Body of pancreas (tissue), 4 donors: Measurements from ENCODE around the gene SEMA4D.

ENCODE experiments used
- CTCF ChIP-seq, 7 experiments: fragments of 450-650 bp in 4 of 7; fragments of 200-600 bp in 3 of 7; sonication (generic) in 3 of 7; IDR thresholded peaks; one replicate each; pipeline ENCODE4 v1.5.1; 2016 to 2019; ENCODE audit warnings: antibody characterized with exemption in 7 of 7
- POLR2A ChIP-seq, 3 donors: fragments of 450-650 bp; IDR thresholded peaks; one replicate each; pipeline ENCODE4 v1.6.1; 2016; ENCODE audit warnings: antibody characterized with exemption in 3 of 3, mild to moderate bottlenecking in 2 of 3

GRCh38 chr9:89538871-89539270, 41.0 kb upstream of the SEMA4D start:
- TF ChIP-seq CTCF (IDR thresholded peaks at IDR 0.05) (no peak), POLR2A (IDR thresholded peaks at IDR 0.05) (no peak)
